Glutamatergic neuron (in vitro differentiated cells): Measurements from ENCODE around the gene FARP1. TPM values are rescaled to one million over a fixed set of nuclear protein-coding genes. Genes with fewer than 3 reads are reported as not detected.
A peak's percentile ranks its signal among the peaks of the same experiment; 100 is the strongest.

Source experiments
- DNase-seq: peaks from one replicate; pipeline ENCODE4 v3.0.0; 2022
- H3K27ac Mint-ChIP-seq: one replicate; pipeline ENCODE4 v1.8.0; 2020; ENCODE audit warnings: mild to moderate bottlenecking, mixed read lengths, inconsistent platforms; ENCODE audit not compliant: unreplicated experiment
- H3K27me3 Mint-ChIP-seq: one replicate; pipeline ENCODE4 v1.8.0; 2020; ENCODE audit warnings: mild to moderate bottlenecking, moderate library complexity, mixed read lengths, inconsistent platforms; ENCODE audit not compliant: unreplicated experiment
- H3K36me3 Mint-ChIP-seq: one replicate; pipeline ENCODE4 v1.8.0; 2020; ENCODE audit warnings: mild to moderate bottlenecking, mixed read lengths, inconsistent platforms; ENCODE audit not compliant: unreplicated experiment
- H3K4me1 Mint-ChIP-seq: one replicate; pipeline ENCODE4 v1.8.0; 2020; ENCODE audit warnings: mild to moderate bottlenecking, low read depth, mixed read lengths, inconsistent platforms; ENCODE audit not compliant: unreplicated experiment
- H3K4me3 Mint-ChIP-seq: one replicate; pipeline ENCODE4 v1.8.0; 2020; ENCODE audit warnings: mild to moderate bottlenecking, mixed read lengths, inconsistent platforms; ENCODE audit not compliant: unreplicated experiment
- H3K9me3 Mint-ChIP-seq: one replicate; pipeline ENCODE4 v1.8.0; 2020; ENCODE audit warnings: mild to moderate bottlenecking, moderate library complexity, mixed read lengths, inconsistent platforms; ENCODE audit not compliant: unreplicated experiment
- CTCF ChIP-seq: fragments of 200-600 bp; sonication (generic); IDR thresholded peaks from one replicate; pipeline ENCODE4 v1.5.0; 2021; ENCODE audit not compliant: partially characterized antibody, unreplicated experiment
- total RNA-seq: library from RNA; stranded (reverse); fragmentation: NEBNext Ultra II Directional; extraction: Animal tissue kit (Norgen Biotek cat#: 25700); gene quantifications from one replicate; pipeline ENCODE4 v1.2.1, GENCODE V29; 2021; ENCODE audit not compliant: unreplicated experiment

Gene FARP1
- total RNA-seq, 1 donor from 2014 or later, result 233 TPM

- H3K27me3 Mint-ChIP-seq, result peaks cover 4% of the 10 kb centered on the region
- no peak for DNase-seq
- peaks cover 49% of the 10 kb centered on the region for H3K4me1 Mint-ChIP-seq
- TF ChIP-seq CTCF, result no peak
- H3K36me3 Mint-ChIP-seq, result peaks cover 5% of the 10 kb centered on the region
- H3K9me3 Mint-ChIP-seq, result peaks cover 12% of the 10 kb centered on the region
- H3K27ac Mint-ChIP-seq, result no peak overlapping the region
- no peak overlapping the region for H3K4me3 Mint-ChIP-seq
These were observed 221.8 kb downstream of the FARP1 start for GRCh38 chr13:98364647-98365046.

GRCh38 chr13:98365302-98365701 lies 222.4 kb downstream of the FARP1 start:
- DNase-seq, result no peak
- H3K27ac Mint-ChIP-seq, result no peak overlapping the region
- peaks cover 10% of the 10 kb centered on the region for H3K27me3 Mint-ChIP-seq
- H3K4me1 Mint-ChIP-seq, result peaks cover 50% of the 10 kb centered on the region
- H3K9me3 Mint-ChIP-seq, result peaks cover 12% of the 10 kb centered on the region
- TF ChIP-seq CTCF, result no peak
- H3K4me3 Mint-ChIP-seq, result no peak overlapping the region
- H3K36me3 Mint-ChIP-seq, result peaks cover 5% of the 10 kb centered on the region

GRCh38 chr13:98366010-98366409 lies 223.1 kb downstream of the FARP1 start:
- no peak for TF ChIP-seq CTCF
- Mint-ChIP-seq H3K36me3 (peaks cover 5% of the 10 kb centered on the region), H3K27me3 (peaks cover 10% of the 10 kb centered on the region), H3K9me3 (peaks cover 14% of the 10 kb centered on the region), H3K27ac (peak overlapping the region; percentile 24), H3K4me3 (no peak overlapping the region), H3K4me1 (peaks cover 46% of the 10 kb centered on the region)
- no peak for DNase-seq

- peak overlapping the region; percentile 30 for H3K4me3 Mint-ChIP-seq
- peaks cover 47% of the 10 kb centered on the region for H3K4me1 Mint-ChIP-seq
- TF ChIP-seq CTCF, result no peak
- H3K36me3 Mint-ChIP-seq, result peaks cover 5% of the 10 kb centered on the region
- no peak for DNase-seq
- H3K27ac Mint-ChIP-seq, result peak overlapping the region; percentile 24
- peaks cover 10% of the 10 kb centered on the region for H3K27me3 Mint-ChIP-seq
- peaks cover 17% of the 10 kb centered on the region for H3K9me3 Mint-ChIP-seq
These were observed 223.5 kb downstream of the FARP1 start for GRCh38 chr13:98366443-98366842.

- H3K36me3 Mint-ChIP-seq, result peaks cover 5% of the 10 kb centered on the region
- no peak overlapping the region for H3K4me3 Mint-ChIP-seq
- peaks cover 20% of the 10 kb centered on the region for H3K9me3 Mint-ChIP-seq
- H3K4me1 Mint-ChIP-seq, result peaks cover 51% of the 10 kb centered on the region
- no peak overlapping the region for H3K27ac Mint-ChIP-seq
- peaks cover 10% of the 10 kb centered on the region for H3K27me3 Mint-ChIP-seq
- no peak for DNase-seq
- TF ChIP-seq CTCF, result no peak
These were observed 224.1 kb downstream of the FARP1 start for GRCh38 chr13:98366959-98367358.
